ENCODE measurements around the gene FKBP11.

Gene FKBP11

DNA sequence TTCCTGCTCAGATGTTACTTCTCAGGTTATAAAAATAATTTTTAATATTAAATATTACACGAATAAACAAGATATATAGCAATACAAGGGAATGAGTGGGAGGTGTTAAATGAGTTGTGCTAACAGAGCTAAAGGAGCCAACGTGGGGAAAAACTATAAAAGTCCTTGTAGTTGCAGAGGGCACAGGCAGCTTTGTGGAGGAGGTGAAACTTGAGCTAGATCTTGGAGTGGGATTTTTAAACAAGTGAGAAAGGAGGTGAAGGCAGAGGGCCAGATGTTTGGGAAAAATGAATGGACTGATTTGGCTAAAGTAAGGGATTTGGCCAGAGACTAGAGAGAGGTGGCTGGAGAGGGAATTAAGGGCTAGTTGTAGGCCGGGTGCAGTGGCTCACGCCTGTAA is 5.2 kb upstream of the FKBP11 start:
- TF ChIP-seq, protein P1, sequence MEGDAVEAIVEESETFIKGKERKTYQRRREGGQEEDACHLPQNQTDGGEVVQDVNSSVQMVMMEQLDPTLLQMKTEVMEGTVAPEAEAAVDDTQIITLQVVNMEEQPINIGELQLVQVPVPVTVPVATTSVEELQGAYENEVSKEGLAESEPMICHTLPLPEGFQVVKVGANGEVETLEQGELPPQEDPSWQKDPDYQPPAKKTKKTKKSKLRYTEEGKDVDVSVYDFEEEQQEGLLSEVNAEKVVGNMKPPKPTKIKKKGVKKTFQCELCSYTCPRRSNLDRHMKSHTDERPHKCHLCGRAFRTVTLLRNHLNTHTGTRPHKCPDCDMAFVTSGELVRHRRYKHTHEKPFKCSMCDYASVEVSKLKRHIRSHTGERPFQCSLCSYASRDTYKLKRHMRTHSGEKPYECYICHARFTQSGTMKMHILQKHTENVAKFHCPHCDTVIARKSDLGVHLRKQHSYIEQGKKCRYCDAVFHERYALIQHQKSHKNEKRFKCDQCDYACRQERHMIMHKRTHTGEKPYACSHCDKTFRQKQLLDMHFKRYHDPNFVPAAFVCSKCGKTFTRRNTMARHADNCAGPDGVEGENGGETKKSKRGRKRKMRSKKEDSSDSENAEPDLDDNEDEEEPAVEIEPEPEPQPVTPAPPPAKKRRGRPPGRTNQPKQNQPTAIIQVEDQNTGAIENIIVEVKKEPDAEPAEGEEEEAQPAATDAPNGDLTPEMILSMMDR (IDR thresholded peaks at IDR 0.05; ENCODE audit: control insufficient read depth, extremely low read depth, insufficient read depth) = no peak
- DNase-seq (ENCODE audit: low read depth) = no peak
- no peak overlapping the region for H3K4me3 ChIP-seq (ENCODE audit: low read depth, low read length)

DNA sequence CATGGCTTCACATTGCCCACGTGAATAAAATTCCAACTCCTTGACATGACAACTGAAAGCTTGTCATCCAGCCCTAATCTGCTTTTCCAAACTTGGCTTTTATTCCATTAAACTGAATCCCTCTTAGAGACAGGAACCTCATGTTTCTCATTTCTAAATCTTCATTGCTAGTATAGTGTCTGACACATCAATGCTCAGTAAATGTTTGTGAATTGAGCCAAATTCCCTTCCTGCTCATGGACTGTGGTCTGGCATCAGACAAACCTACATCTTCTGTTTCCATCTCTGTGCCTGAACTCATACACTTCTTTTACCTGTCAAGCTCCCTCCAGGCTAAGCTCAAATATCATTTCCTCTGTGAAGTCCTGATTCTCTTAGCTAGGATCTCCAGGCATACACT is 4.3 kb upstream of the FKBP11 start:
- DNase-seq (ENCODE audit: low read depth) = no peak
- TF ChIP-seq, protein P1 (IDR thresholded peaks at IDR 0.05; ENCODE audit: control insufficient read depth, extremely low read depth, insufficient read depth) = no peak
- H3K4me3 ChIP-seq (ENCODE audit: low read depth, low read length) = no peak overlapping the region

DNA sequence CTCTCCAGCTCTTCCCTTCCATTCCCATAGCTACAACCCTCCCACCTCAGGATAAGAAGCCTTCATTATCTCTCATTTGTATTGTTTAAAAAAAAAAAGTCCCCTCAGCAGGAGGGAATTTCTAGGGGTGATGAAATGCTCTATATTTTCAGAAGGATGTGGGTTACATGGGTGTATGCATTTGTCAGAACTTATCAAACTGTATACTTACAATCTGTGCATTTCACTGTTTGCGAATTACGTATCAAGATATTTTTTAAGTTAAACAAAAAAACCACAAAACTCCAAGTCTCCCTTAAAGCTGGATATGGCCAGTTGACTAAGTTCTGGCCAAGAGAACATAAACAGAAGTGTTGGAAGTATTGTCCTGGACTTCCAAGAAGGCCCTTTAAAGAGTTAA is 2.0 kb upstream of the FKBP11 start:
- no peak for DNase-seq (ENCODE audit: low read depth)
- TF ChIP-seq, protein P1 (IDR thresholded peaks at IDR 0.05; ENCODE audit: control insufficient read depth, extremely low read depth, insufficient read depth) = no peak
- H3K4me3 ChIP-seq (ENCODE audit: low read depth, low read length) = no peak overlapping the region

DNA sequence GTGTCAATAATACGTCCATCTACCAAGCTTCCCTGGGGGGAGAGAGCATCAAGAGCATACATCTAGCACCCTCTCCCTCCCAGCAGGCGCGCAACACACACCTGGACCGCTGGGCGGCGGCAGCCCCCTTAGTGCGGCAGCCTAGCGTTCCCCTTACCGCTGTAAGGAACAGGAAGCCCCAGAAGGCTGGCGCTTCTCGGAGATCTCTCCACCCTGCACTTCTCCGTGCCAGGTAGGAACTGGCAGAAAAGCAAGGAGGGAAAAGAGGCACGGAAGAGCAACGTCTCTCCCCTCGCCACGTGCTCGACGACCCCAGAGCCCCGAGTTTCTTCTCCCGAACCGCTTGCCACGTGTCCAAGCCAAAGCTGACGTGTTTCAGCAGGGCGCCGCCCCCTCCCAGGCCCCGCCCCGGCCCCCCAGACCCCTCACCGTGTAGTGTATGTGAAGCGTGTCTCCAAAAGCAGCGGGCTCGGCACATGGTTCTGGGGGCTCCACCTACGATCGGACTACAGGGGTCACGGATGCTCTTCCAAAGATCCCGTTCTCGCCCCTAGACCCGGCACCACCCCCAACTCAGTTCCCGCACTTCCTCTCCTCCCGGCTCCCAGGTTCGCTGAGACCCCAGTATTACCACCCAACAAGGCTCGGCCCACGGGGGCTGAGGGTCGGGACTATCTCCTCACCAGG is 532 bp downstream of the FKBP11 start:
- H3K4me3 ChIP-seq (ENCODE audit: low read depth, low read length) = peak overlapping the region; percentile 97
- TF ChIP-seq, protein P1 (IDR thresholded peaks at IDR 0.05; ENCODE audit: control insufficient read depth, extremely low read depth, insufficient read depth) = peak; percentile 63
- no peak for DNase-seq (ENCODE audit: low read depth)

DNA sequence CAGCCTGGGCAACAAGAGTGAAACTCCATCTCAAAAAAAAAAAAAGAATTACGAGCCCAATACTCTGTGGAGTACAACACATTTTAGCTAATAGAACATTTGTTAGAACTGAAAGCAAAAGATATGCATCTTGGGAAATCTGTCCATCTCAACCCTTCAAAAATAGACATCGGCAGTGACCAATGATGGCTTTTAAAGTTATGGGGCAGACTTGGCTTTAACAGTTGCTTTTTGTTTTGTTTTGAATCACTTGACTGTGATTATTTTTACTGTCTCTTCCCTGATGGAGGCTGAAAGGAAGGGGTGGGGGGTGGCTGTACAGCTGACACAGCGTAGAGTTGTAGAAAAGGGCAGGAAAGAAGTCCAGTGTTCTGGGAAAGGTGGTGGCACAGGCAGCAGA is 2.2 kb downstream of the FKBP11 start:
- TF ChIP-seq, protein P1 (IDR thresholded peaks at IDR 0.05; ENCODE audit: control insufficient read depth, extremely low read depth, insufficient read depth) = no peak
- no peak for DNase-seq (ENCODE audit: low read depth)
- H3K4me3 ChIP-seq (ENCODE audit: low read depth, low read length) = no peak overlapping the region

DNA sequence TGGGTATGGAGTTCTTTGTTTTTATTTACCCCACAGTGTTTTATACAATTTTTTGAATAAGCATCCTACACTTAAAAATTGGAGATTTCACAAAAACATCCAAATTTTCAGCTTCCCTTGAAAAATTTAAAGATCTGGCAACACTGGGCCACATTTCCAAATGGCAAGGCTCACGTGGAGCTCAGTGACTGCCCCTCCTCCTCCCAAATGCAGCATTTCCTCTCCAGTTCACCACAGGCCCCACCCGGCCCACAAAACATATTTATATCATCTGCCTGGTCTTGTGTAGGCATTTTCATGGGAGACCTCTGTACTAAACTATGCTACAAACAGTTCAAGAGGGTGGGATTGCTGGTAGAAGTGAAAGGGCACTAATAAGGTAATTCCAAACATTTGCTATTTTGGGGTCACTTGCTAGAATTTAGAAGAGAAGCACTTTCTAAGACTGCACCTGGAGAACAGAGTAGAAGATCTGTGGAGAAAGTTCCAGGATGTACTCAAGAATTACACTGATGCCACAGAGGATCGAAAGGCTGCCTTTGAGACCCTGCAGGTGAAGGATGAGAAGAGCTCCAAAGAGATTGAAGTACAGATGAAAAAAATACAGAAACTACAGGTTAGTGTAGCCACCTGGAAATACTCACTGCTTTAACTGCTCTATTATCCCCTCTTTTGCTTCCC is 7.3 kb downstream of the FKBP11 start:
- no peak for DNase-seq (ENCODE audit: low read depth)
- TF ChIP-seq, protein P1 (IDR thresholded peaks at IDR 0.05; ENCODE audit: control insufficient read depth, extremely low read depth, insufficient read depth) = no peak
- H3K4me3 ChIP-seq (ENCODE audit: low read depth, low read length) = no peak overlapping the region

All from LNCaP clone FGC (cell line).